Spinal cord (tissue), 10 donors: ENCODE results near the gene MED4. TPM values are rescaled to one million over a fixed set of nuclear protein-coding genes. Genes with fewer than 3 reads are reported as not detected.

Experiments
- DNase-seq, 6 donors: peaks; one replicate each; pipeline versions ENCODE4 v3.0.0 to v3.0.0-alpha.2; 2013 to 2015; ENCODE audit warnings: low spot score in 6 of 6, low read depth in 4 of 6
- H3K27ac ChIP-seq: one replicate; pipeline ENCODE4 v1.5.1; 2013; ENCODE audit warnings: low read depth, low read length, control low read depth
- H3K27me3 ChIP-seq: one replicate; pipeline ENCODE4 v1.6.1; 2013; ENCODE audit warnings: low read length; ENCODE audit not compliant: control insufficient read depth, insufficient read depth
- H3K36me3 ChIP-seq: one replicate; pipeline ENCODE4 v1.6.1; 2013; ENCODE audit warnings: low read length; ENCODE audit not compliant: control insufficient read depth, insufficient read depth
- H3K4me1 ChIP-seq: one replicate; pipeline ENCODE4 v1.6.1; 2013; ENCODE audit warnings: low read length; ENCODE audit not compliant: control insufficient read depth, insufficient read depth
- H3K4me3 ChIP-seq: one replicate; pipeline ENCODE4 v1.5.1; 2013; ENCODE audit warnings: low read depth, low read length, control low read depth
- H3K9me3 ChIP-seq: one replicate; pipeline ENCODE4 v1.6.1; 2013; ENCODE audit warnings: low read length; ENCODE audit not compliant: control insufficient read depth, insufficient read depth
- WGBS: methylation state at CpG from one replicate; pipeline ENCODE4 v1.1.5; 2013; ENCODE audit warnings: missing lambda C conversion rate; ENCODE audit not compliant: insufficient coverage; 5-methylcytosine and 5-hydroxymethylcytosine counted together
- polyA plus RNA-seq, 2 donors: library from polyadenylated mRNA; unstranded; fragments of 120-200 nt; gene quantifications; one replicate each; pipeline ENCODE4 v1.2.1, GENCODE V29; 2013; ENCODE audit not compliant: insufficient read length in 2 of 2
- total RNA-seq, 2 donors: library from RNA; depleted of rRNA in 1 of 2; stranded (reverse); fragments of 120-200 nt in 1 of 2; fragments of >200 nt in 1 of 2; gene quantifications; one replicate each; pipeline versions ENCODE4 v1.2.3 to v1.2.4, GENCODE V29; 2013 to 2014
- donor health status: healthy.

Gene MED4
- total and polyA plus RNA-seq, 4 donors = 44.7 to 73.7 (median 54.0) TPM

- peak in 1 of 6 donors; percentile 27 for DNase-seq
- no peak overlapping the region for H3K4me3 ChIP-seq
- no peaks in the 10 kb centered on the region for H3K27me3 ChIP-seq
- H3K9me3 ChIP-seq = no peaks in the 10 kb centered on the region
- 93% methylated on average over 5 of the region's 8 CpGs for WGBS
- H3K4me1 ChIP-seq = peaks cover 13% of the 10 kb centered on the region
- no peaks in the 10 kb centered on the region for H3K36me3 ChIP-seq
- H3K27ac ChIP-seq = no peak overlapping the region
These were observed 28.9 kb upstream of the MED4 start for GRCh38 chr13:48123812-48124211.

GRCh38 chr13:48121733-48122132 lies 26.8 kb upstream of the MED4 start:
- Histone ChIP-seq H3K36me3 (no peaks in the 10 kb centered on the region), H3K9me3 (no peaks in the 10 kb centered on the region), H3K27me3 (no peaks in the 10 kb centered on the region), H3K4me3 (no peak overlapping the region), H3K4me1 (peaks cover 10% of the 10 kb centered on the region), H3K27ac (no peak overlapping the region)
- DNase-seq = no peak
- 100% methylated on average over 3 of the region's 4 CpGs for WGBS

- Histone ChIP-seq H3K27me3 (no peaks in the 10 kb centered on the region), H3K4me1 (peaks cover 3% of the 10 kb centered on the region), H3K27ac (no peak overlapping the region), H3K4me3 (no peak overlapping the region), H3K36me3 (no peaks in the 10 kb centered on the region), H3K9me3 (no peaks in the 10 kb centered on the region)
- WGBS = no CpG with 5 or more reads among the region's 3 CpGs
- no peak for DNase-seq
These were observed 25.3 kb upstream of the MED4 start for GRCh38 chr13:48120241-48120640.

GRCh38 chr13:48118030-48118429 lies 23.1 kb upstream of the MED4 start:
- Histone ChIP-seq H3K27me3 (no peaks in the 10 kb centered on the region), H3K9me3 (no peaks in the 10 kb centered on the region), H3K36me3 (no peaks in the 10 kb centered on the region), H3K27ac (no peak overlapping the region), H3K4me3 (no peak overlapping the region), H3K4me1 (no peaks in the 10 kb centered on the region)
- no peak for DNase-seq
- WGBS = 90% methylated on average over 3 of the region's 5 CpGs

- no CpG with 5 or more reads among the region's 3 CpGs for WGBS
- H3K27ac ChIP-seq = no peak overlapping the region
These were observed 21.9 kb upstream of the MED4 start for GRCh38 chr13:48116808-48117207.

GRCh38 chr13:48113756-48114130 lies 18.8 kb upstream of the MED4 start:
- Histone ChIP-seq H3K9me3 (no peaks in the 10 kb centered on the region), H3K4me1 (no peaks in the 10 kb centered on the region), H3K27ac (no peak overlapping the region), H3K4me3 (no peak overlapping the region), H3K36me3 (no peaks in the 10 kb centered on the region), H3K27me3 (no peaks in the 10 kb centered on the region)
- 100% methylated on average over 1 of the region's 1 CpG for WGBS
- no peak for DNase-seq

More at GRCh38 chr13:48116808-48117207, 21.9 kb upstream of the MED4 start:
- Histone ChIP-seq H3K36me3 (no peaks in the 10 kb centered on the region), H3K27me3 (no peaks in the 10 kb centered on the region), H3K4me3 (no peak overlapping the region), H3K9me3 (no peaks in the 10 kb centered on the region), H3K4me1 (no peaks in the 10 kb centered on the region)
- DNase-seq = no peak

GRCh38 chr13:48112896-48113755 lies 18.2 kb upstream of the MED4 start:
- no peak overlapping the region for H3K27ac ChIP-seq
- H3K27me3 ChIP-seq = no peaks in the 10 kb centered on the region
- no peaks in the 10 kb centered on the region for H3K4me1 ChIP-seq
- H3K9me3 ChIP-seq = no peaks in the 10 kb centered on the region
- no peak for DNase-seq
- H3K36me3 ChIP-seq = no peaks in the 10 kb centered on the region
- H3K4me3 ChIP-seq = no peak overlapping the region
- no CpG with 5 or more reads among the region's 5 CpGs for WGBS

GRCh38 chr13:48110931-48111721 lies 16.2 kb upstream of the MED4 start:
- Histone ChIP-seq H3K27me3 (no peaks in the 10 kb centered on the region), H3K36me3 (no peaks in the 10 kb centered on the region), H3K9me3 (no peaks in the 10 kb centered on the region), H3K27ac (peak overlapping the region; percentile 42), H3K4me3 (no peak overlapping the region), H3K4me1 (no peaks in the 10 kb centered on the region)
- peak in 5 of 6 donors; percentile 36 to 87 (median 54) for DNase-seq
- 21% methylated on average over 2 of the region's 3 CpGs for WGBS

GRCh38 chr13:48110132-48110868 lies 15.4 kb upstream of the MED4 start:
- H3K36me3 ChIP-seq = no peaks in the 10 kb centered on the region
- H3K4me1 ChIP-seq = no peaks in the 10 kb centered on the region
- H3K27ac ChIP-seq = peak overlapping the region; percentile 70
- 61% methylated on average over 2 of the region's 3 CpGs for WGBS
- H3K27me3 ChIP-seq = no peaks in the 10 kb centered on the region
- H3K4me3 ChIP-seq = no peak overlapping the region
- H3K9me3 ChIP-seq = no peaks in the 10 kb centered on the region
- DNase-seq = peak in 1 of 6 donors; percentile 21
